HepG2 (cell line): ENCODE measurements around the gene PLEKHG4B. TPM values are rescaled to one million over a fixed set of nuclear protein-coding genes. Genes with fewer than 3 reads are reported as not detected.

Experiments used
- ATAC-seq: fragments of 200-7000 bp; cut with Tn5 transposase; 3 replicates; pipeline ENCODE4 v1.9.1; 2020; ENCODE audit warnings: mild to moderate bottlenecking, moderate library complexity
- BruUV-seq: library from RNA; stranded (reverse); fragments of 400-500 nt; replicated peaks from 2 replicates; lab custom pipeline; 2021; lab: Mats Ljungman, UMichigan
- CTCF ChIA-PET: fragments of 300-600 bp; formaldehyde crosslinking; extraction: SDS; loops from one replicate; lab custom pipeline; 2021; ENCODE audit warnings: low total read pairs, inconsistent platforms, low intra/inter-chr PET ratio; lab: Yijun Ruan, JAX
- POLR2A ChIA-PET: fragments of 350-600 bp; sonication (Branson Sonifier 250); formaldehyde crosslinking; loops from one replicate; lab custom pipeline; 2020; ENCODE audit warnings: antibody characterized with exemption, inconsistent platforms; lab: Yijun Ruan, JAX
- DNase-seq: peaks from one replicate; pipeline ENCODE4 v3.0.0-alpha.2; 2015; ENCODE audit warnings: low spot score
- FAIRE-seq: peaks from 3 replicates; lab custom pipeline; 2011; peaks lifted over from hg19 to GRCh38; lab: Jason Lieb, UNC
- H2AFZ ChIP-seq: one replicate; pipeline ENCODE4 v1.6.1; 2011; ENCODE audit warnings: low read length, inconsistent platforms
- H3K27ac ChIP-seq: fragments of 300-600 bp; 3 replicates; pipeline ENCODE4 v1.8.0; 2011; ENCODE audit warnings: mixed run types, mild to moderate bottlenecking, mixed read lengths, low read length, inconsistent platforms; ENCODE audit not compliant: insufficient read depth; ENCODE audit errors: extremely low read length
- H3K27me3 ChIP-seq, 2 experiments: fragments of 200-600 bp in 1 of 2; 2 replicates in 1 of 2; 3 replicates in 1 of 2; pipeline versions ENCODE4 v1.6.0 to v1.8.0; 2011; ENCODE audit warnings: low read length in 2 of 2, mild to moderate bottlenecking in 2 of 2, moderate library complexity in 2 of 2, inconsistent platforms in 1 of 2; ENCODE audit not compliant: insufficient read depth in 2 of 2, control insufficient read depth in 1 of 2
- H3K36me3 ChIP-seq, 2 experiments: fragments of 200-600 bp in 1 of 2; replicated peaks in 1 of 2; 2 replicates in 1 of 2; 3 replicates in 1 of 2; pipeline versions ENCODE4 v1.5.1 to v1.8.0; 2011; ENCODE audit warnings: low read length in 2 of 2, inconsistent platforms in 1 of 2; ENCODE audit not compliant: insufficient read depth in 2 of 2, control insufficient read depth in 1 of 2
- H3K4me1 ChIP-seq: 2 replicates; pipeline ENCODE4 v1.5.1; 2012; ENCODE audit warnings: low read length, inconsistent platforms; ENCODE audit not compliant: insufficient read depth
- H3K4me2 ChIP-seq: 2 replicates; pipeline ENCODE4 v1.6.0; 2011; ENCODE audit warnings: low read depth, low read length, inconsistent platforms
- H3K4me3 ChIP-seq, 3 experiments: fragments of 200-600 bp in 1 of 3; sonication (generic), shearing (Covaris generic) in 1 of 3; replicated peaks in 1 of 3; 2 replicates each; pipeline ENCODE4 v1.5.1; 2011 to 2016; ENCODE audit warnings: low read length in 3 of 3, inconsistent platforms in 2 of 3, low read depth in 2 of 3, mild to moderate bottlenecking in 2 of 3, control low read depth in 1 of 3, mixed read lengths in 1 of 3; ENCODE audit not compliant: insufficient read depth in 1 of 3
- H3K79me2 ChIP-seq: one replicate; pipeline ENCODE4 v1.6.1; 2011; ENCODE audit warnings: low read length, inconsistent platforms; ENCODE audit not compliant: insufficient read depth
- H3K9ac ChIP-seq: 2 replicates; pipeline ENCODE4 v1.6.0; 2011; ENCODE audit warnings: mild to moderate bottlenecking, low read depth, low read length, inconsistent platforms; ENCODE audit not compliant: insufficient read depth
- H3K9me3 ChIP-seq: 2 replicates; pipeline ENCODE4 v1.5.1; 2012; ENCODE audit warnings: mild to moderate bottlenecking, low read length
- H4K20me1 ChIP-seq: 2 replicates; pipeline ENCODE4 v1.6.0; 2011; ENCODE audit warnings: inconsistent platforms, mild to moderate bottlenecking, low read length, moderate library complexity; ENCODE audit not compliant: insufficient read depth
- HOXA5 ChIP-seq: sonication (generic); formaldehyde crosslinking; IDR thresholded peaks from 2 replicates; pipeline ENCODE4 v1.4.0; 2020; ENCODE audit warnings: missing genetic modification reagents
- JARID2 ChIP-seq: sonication (generic); formaldehyde crosslinking; IDR thresholded peaks from 2 replicates; pipeline ENCODE4 v1.8.1; 2023; ENCODE audit warnings: missing genetic modification reagents, inconsistent platforms; ENCODE audit not compliant: insufficient replicate concordance
- KIAA2018 ChIP-seq: sonication (generic); formaldehyde crosslinking; IDR thresholded peaks from 2 replicates; pipeline ENCODE4 v1.5.0; 2020; ENCODE audit warnings: mild to moderate bottlenecking, missing genetic modification reagents, borderline replicate concordance
- MAFK ChIP-seq, 2 experiments: IDR thresholded peaks in 1 of 2; conservative IDR thresholded peaks in 1 of 2; 2 replicates each; pipeline ENCODE4 v1.6.1; 2011; ENCODE audit warnings: improper control_type of control experiment in 2 of 2, low read length in 2 of 2
- TCF7L2 ChIP-seq: IDR thresholded peaks from 2 replicates; pipeline ENCODE4 v1.6.1; 2011; ENCODE audit warnings: mild to moderate bottlenecking, low read depth, low read length, moderate library complexity
- ZNF207 ChIP-seq: fragments of 450-650 bp; IDR thresholded peaks from 2 replicates; pipeline ENCODE4 v1.6.1; 2016; ENCODE audit warnings: antibody characterized with exemption, borderline replicate concordance
- WGBS: methylation state at CpG from one replicate; pipeline ENCODE4 v1.1.6; 2017; ENCODE audit warnings: low lambda C conversion rate; 5-methylcytosine and 5-hydroxymethylcytosine counted together
- in situ Hi-C: cut with HindIII; loops from 2 replicates; pipeline ENCODE4 v1.10.0; 2017; ENCODE audit warnings: low pct_unique_long_range_greater_than_20kb; ENCODE audit not compliant: extremely low pct_ligation_motif_present
- intact Hi-C: fragments of 100-400 bp; cut with micrococcal nuclease; formaldehyde crosslinking; loops from one replicate; pipeline ENCODE4 v1.10.0; 2022; ENCODE audit not compliant: unreplicated experiment
- polyA plus RNA-seq, 8 experiments: library from polyadenylated mRNA; depleted of rRNA in 3 of 8; stranded (reverse) in 7 of 8; unstranded in 1 of 8; fragments of >200 nt; fragmentation: Illumina TruSeq in 4 of 8; extraction: Trizol in 4 of 8; gene quantifications; 2 replicates each; pipeline versions ENCODE4 v1.2.1 to v1.2.3, GENCODE V29; 2011 to 2016; ENCODE audit warnings: low read depth in 4 of 8, missing spikeins in 1 of 8, mixed read lengths in 1 of 8; ENCODE audit not compliant: insufficient read depth in 1 of 8
- total RNA-seq, 5 experiments: library from RNA; depleted of rRNA; stranded (reverse); fragments of >200 nt; fragmentation: Illumina TruSeq; extraction: Trizol; gene quantifications; 2 replicates each; pipeline ENCODE4 v1.2.3, GENCODE V29; 2016; ENCODE audit warnings: low read depth in 1 of 5
- TF ChIP-seq, protein P1 (sequence below): sonication (generic); formaldehyde crosslinking; IDR thresholded peaks from 2 replicates; pipeline ENCODE4 v1.4.0; 2020; ENCODE audit warnings: missing genetic modification reagents
- TF ChIP-seq, protein P2 (sequence below): sonication (generic); formaldehyde crosslinking; conservative IDR thresholded peaks from 2 replicates; pipeline ENCODE4 v1.4.0; 2020; ENCODE audit warnings: missing genetic modification reagents

PLEKHG4B gene
- total and polyA plus RNA-seq, 2 of the 13 experiments (the other 11 are each of a cell fraction or from before 2014, with no cell fraction given): 0.09 TPM; not detected in 1

GRCh38 chr5:129148-129547 is 37.2 kb downstream of the PLEKHG4B start:
- CTCF ChIA-PET: no interaction called here
- Histone ChIP-seq H3K4me1 (no peaks in the 10 kb centered on the region), H3K36me3 (no peaks in the 10 kb centered on the region), H4K20me1 (no peaks in the 10 kb centered on the region), H2AFZ (no peak overlapping the region), H3K27me3 (no peaks in the 10 kb centered on the region; a peak in 1 of 5 replicates), H3K9ac (no peak overlapping the region), H3K4me2 (no peak overlapping the region), H3K9me3 (peaks cover 14% of the 10 kb centered on the region; the same call in 1 of the 2 replicates), H3K27ac (no peak overlapping the region), H3K79me2 (no peaks in the 10 kb centered on the region), H3K4me3 (no peak overlapping the region)
- intact Hi-C loops: no loop called here
- FAIRE-seq (no peak), DNase-seq (no peak), ATAC-seq (no peak)
- in situ Hi-C loops: no loop called here
- no TSS peak for BruUV-seq
- WGBS: 0% methylated on average over 2 of the region's 2 CpGs
- POLR2A ChIA-PET: no interaction called here
- TF ChIP-seq HOXA5 (CRISPR knock-in tag) (no peak), ZNF207 (no peak), MAFK (conservative IDR thresholded peaks at IDR 0.05 in 1 of 2, IDR thresholded peaks at IDR 0.05 in 1 of 2; ENCODE audit: low read length in 2 of 2) (peak; percentile 52 to 85), TCF7L2 (no peak), KIAA2018 (no peak), JARID2 (CRISPR knock-in tag) (no peak)
- TF ChIP-seq, protein P1, sequence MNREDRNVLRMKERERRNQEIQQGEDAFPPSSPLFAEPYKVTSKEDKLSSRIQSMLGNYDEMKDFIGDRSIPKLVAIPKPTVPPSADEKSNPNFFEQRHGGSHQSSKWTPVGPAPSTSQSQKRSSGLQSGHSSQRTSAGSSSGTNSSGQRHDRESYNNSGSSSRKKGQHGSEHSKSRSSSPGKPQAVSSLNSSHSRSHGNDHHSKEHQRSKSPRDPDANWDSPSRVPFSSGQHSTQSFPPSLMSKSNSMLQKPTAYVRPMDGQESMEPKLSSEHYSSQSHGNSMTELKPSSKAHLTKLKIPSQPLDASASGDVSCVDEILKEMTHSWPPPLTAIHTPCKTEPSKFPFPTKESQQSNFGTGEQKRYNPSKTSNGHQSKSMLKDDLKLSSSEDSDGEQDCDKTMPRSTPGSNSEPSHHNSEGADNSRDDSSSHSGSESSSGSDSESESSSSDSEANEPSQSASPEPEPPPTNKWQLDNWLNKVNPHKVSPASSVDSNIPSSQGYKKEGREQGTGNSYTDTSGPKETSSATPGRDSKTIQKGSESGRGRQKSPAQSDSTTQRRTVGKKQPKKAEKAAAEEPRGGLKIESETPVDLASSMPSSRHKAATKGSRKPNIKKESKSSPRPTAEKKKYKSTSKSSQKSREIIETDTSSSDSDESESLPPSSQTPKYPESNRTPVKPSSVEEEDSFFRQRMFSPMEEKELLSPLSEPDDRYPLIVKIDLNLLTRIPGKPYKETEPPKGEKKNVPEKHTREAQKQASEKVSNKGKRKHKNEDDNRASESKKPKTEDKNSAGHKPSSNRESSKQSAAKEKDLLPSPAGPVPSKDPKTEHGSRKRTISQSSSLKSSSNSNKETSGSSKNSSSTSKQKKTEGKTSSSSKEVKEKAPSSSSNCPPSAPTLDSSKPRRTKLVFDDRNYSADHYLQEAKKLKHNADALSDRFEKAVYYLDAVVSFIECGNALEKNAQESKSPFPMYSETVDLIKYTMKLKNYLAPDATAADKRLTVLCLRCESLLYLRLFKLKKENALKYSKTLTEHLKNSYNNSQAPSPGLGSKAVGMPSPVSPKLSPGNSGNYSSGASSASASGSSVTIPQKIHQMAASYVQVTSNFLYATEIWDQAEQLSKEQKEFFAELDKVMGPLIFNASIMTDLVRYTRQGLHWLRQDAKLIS (CRISPR knock-in tag): no peak
- TF ChIP-seq, protein P2, sequence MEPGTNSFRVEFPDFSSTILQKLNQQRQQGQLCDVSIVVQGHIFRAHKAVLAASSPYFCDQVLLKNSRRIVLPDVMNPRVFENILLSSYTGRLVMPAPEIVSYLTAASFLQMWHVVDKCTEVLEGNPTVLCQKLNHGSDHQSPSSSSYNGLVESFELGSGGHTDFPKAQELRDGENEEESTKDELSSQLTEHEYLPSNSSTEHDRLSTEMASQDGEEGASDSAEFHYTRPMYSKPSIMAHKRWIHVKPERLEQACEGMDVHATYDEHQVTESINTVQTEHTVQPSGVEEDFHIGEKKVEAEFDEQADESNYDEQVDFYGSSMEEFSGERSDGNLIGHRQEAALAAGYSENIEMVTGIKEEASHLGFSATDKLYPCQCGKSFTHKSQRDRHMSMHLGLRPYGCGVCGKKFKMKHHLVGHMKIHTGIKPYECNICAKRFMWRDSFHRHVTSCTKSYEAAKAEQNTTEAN (CRISPR knock-in tag): no peak
